ENCODE measurements around the gene HARS1. TPM values are rescaled to one million over a fixed set of nuclear protein-coding genes. Genes with fewer than 3 reads are reported as not detected.

HARS1 gene
- 60.5 and 65.6 TPM in 2 replicates for total RNA-seq
- total RNA-seq (2013) = 46.0 TPM
- 32.6 and 46.1 TPM in 2 replicates for polyA plus RNA-seq
- 17.2 and 23.0 TPM in 2 replicates for polyA minus RNA-seq

- intact Hi-C loops (cut with micrococcal nuclease) = loop anchor here (1.0 to 5.0 kb wide), 8 partner anchors 9 to 1416 kb away; partner anchors contain the start of genes ANKHD1, APBB3, IK and NDFIP1
- Histone ChIP-seq H3K79me2 (ENCODE audit: control insufficient read depth, insufficient read depth, low read length) (peaks cover 58% of the 10 kb centered on the region), H3K9me3 (ENCODE audit: control extremely low read depth in 1 of 3, control insufficient read depth in 2 of 3, insufficient read depth in 1 of 3, low read length in 2 of 3) (no peaks in the 10 kb centered on the region), H2AFZ (ENCODE audit: insufficient read depth, low read depth, low read length, poor library complexity, severe bottlenecking) (peak within 1 kb of the TSS; percentile 99), H3K36me3 (replicated peaks in 1 of 2; ENCODE audit: control extremely low read depth in 1 of 2, control insufficient read depth in 1 of 2, extremely low read depth in 1 of 2, insufficient read depth in 2 of 2, low read length in 1 of 2) (peaks cover 14 to 33% of the 10 kb centered on the region in 2 experiments), H3K9ac (ENCODE audit: low read length) (peak within 1 kb of the TSS; percentile 89), H3K4me2 (replicated peaks; ENCODE audit: low read depth, low read length, poor library complexity, severe bottlenecking) (peak within 1 kb of the TSS; percentile 91), H4K20me1 (ENCODE audit: control insufficient read depth, insufficient read depth, low read length, poor library complexity, severe bottlenecking) (no peaks in the 10 kb centered on the region), H3K4me3 (ENCODE audit: control extremely low read depth in 1 of 5, extremely low read depth in 1 of 5, insufficient read depth in 1 of 5, low read depth in 2 of 5, low read length in 4 of 5) (peak within 1 kb of the TSS; percentile 89 to 98 (median 97)), H3K27me3 (replicated peaks in 1 of 4; ENCODE audit: control extremely low read depth in 1 of 4, control insufficient read depth in 3 of 4, insufficient read depth in 4 of 4, low read length in 3 of 4) (no peaks in the 10 kb centered on the region), H3K27ac (ENCODE audit: low read length in 2 of 2) (peak within 1 kb of the TSS; percentile 68 to 81), H3K4me1 (ENCODE audit: control insufficient read depth in 2 of 2, insufficient read depth in 2 of 2, low read length in 2 of 2) (peaks cover 14% of the 10 kb centered on the region in 2 donors)
- H3K4me3 Mint-ChIP-seq = peak within 1 kb of the TSS; percentile 99
- TF ChIP-seq EZH2 (IDR thresholded peaks at IDR 0.05; ENCODE audit: borderline replicate concordance, insufficient read depth, low read depth, low read length, poor library complexity, severe bottlenecking) (no peak), CTCF (IDR thresholded peaks at IDR 0.05) (no peak)
- peaks cover 30% of the 10 kb centered on the region for H3K4me1 Mint-ChIP-seq
- under 1% methylated on average over 59 of the region's 61 CpGs for WGBS (ENCODE audit: insufficient coverage)
- ChIA-PET CTCF (interaction anchor here (1.0 to 2.2 kb wide), 6 partner anchors 11 to 339 kb away, joined by 3 to 7 read pairs (median 4); partner anchors contain the start of genes EIF4EBP3, IK and NDUFA2), POLR2A (interaction anchor here (0.7 to 1.8 kb wide), 7 partner anchors 9 to 290 kb away, joined by 3 to 13 read pairs (median 4); partner anchors contain the start of genes ANKHD1, EIF4EBP3, IK and NDUFA2)
- no peaks in the 10 kb centered on the region for H3K27me3 Mint-ChIP-seq
- H3K9me3 Mint-ChIP-seq (ENCODE audit: insufficient read depth) = no peaks in the 10 kb centered on the region
- DNase-seq (peak; percentile 87), ATAC-seq (ENCODE audit: low read depth) (peak; percentile 97)
- peak within 1 kb of the TSS; percentile 94 for H3K27ac Mint-ChIP-seq
Measured at GRCh38 chr5:140690941-140691924, at the start of gene HARS1, which contains the start of gene HARS2. Gene HARS1, minus strand, starts transcription at chr5:140691370. Its CDS starts 66 bp downstream, at chr5:140691304. Gene HARS2, plus strand, starts transcription at chr5:140691455. Its CDS starts 194 bp downstream, at chr5:140691649.

Data from B cell (primary cell).